K562 (cell line): ENCODE measurements around the gene ACHE. TPM values are rescaled to one million over a fixed set of nuclear protein-coding genes. Genes with fewer than 3 reads are reported as not detected.

Source experiments
- ARID2 ChIP-seq: fragments of 450-650 bp; IDR thresholded peaks from 2 replicates; pipeline ENCODE4 v1.6.1; 2017; ENCODE audit warnings: antibody characterized with exemption, mild to moderate bottlenecking
- BMI1 ChIP-seq: fragments of 150-350 bp; IDR thresholded peaks from 2 replicates; pipeline ENCODE4 v1.6.1; 2014; ENCODE audit warnings: low read length
- KLF10 ChIP-seq: fragments of 250-450 bp; sonication (Bioruptor Pico); IDR thresholded peaks from 2 replicates; pipeline ENCODE4 v1.6.1; 2021; ENCODE audit warnings: matching md5 sums
- KLF16 ChIP-seq: IDR thresholded peaks from 2 replicates; pipeline ENCODE4 v1.6.1; 2016; ENCODE audit warnings: antibody characterized with exemption
- NFE2 ChIP-seq: IDR thresholded peaks from 2 replicates; pipeline ENCODE4 v1.6.1; 2014; ENCODE audit warnings: antibody characterized with exemption, low read depth
- TSC22D4 ChIP-seq: fragments of 450-650 bp; IDR thresholded peaks from 2 replicates; pipeline ENCODE4 v1.6.1; 2016; ENCODE audit warnings: missing genetic modification characterization, missing biosample characterization, control low read depth
- polyA plus RNA-seq, 8 experiments: library from polyadenylated mRNA; depleted of rRNA in 4 of 8; stranded (reverse) in 5 of 8; unstranded in 3 of 8; fragments of >200 nt; fragmentation: Nextera tagmentation in 2 of 8; fragmentation: Illumina TruSeq in 1 of 8; extraction: Ambion mirVana in 2 of 8; extraction: Trizol in 1 of 8; gene quantifications; 2 replicates each; pipeline versions ENCODE4 v1.2.1 to v1.2.3, GENCODE V29; 2011 to 2014; ENCODE audit warnings: inconsistent platforms in 1 of 8, missing spikeins in 1 of 8
- total RNA-seq, 7 experiments: library from RNA; depleted of rRNA in 6 of 7; stranded (reverse); fragments of >200 nt in 6 of 7; fragmentation: Illumina TruSeq in 2 of 7; extraction: Trizol in 2 of 7; gene quantifications; 2 replicates each; pipeline versions ENCODE4 v1.2.1 to v1.2.3, GENCODE V29; 2011 to 2021; ENCODE audit warnings: low replicate concordance in 1 of 7
- TF ChIP-seq, protein P1 (sequence below), 2 experiments: fragments of 200-800 bp in 1 of 2; sonication (Bioruptor generic) in 1 of 2; sonication (generic) in 1 of 2; formaldehyde crosslinking in 1 of 2; IDR thresholded peaks in 1 of 2; conservative IDR thresholded peaks in 1 of 2; 2 replicates each; pipeline versions ENCODE4 v1.5.0 to v1.6.1; 2016 to 2020; ENCODE audit warnings: missing compliant biosample characterization in 1 of 2, missing genetic modification characterization in 1 of 2, missing genetic modification reagents in 1 of 2
- TF ChIP-seq, protein P2 (sequence below): IDR thresholded peaks from 2 replicates; pipeline ENCODE4 v1.6.1; 2011; ENCODE audit not compliant: insufficient read length; ENCODE audit errors: extremely low read depth
- TF ChIP-seq, protein P3 (sequence below): fragments of 250-450 bp; sonication (Bioruptor Pico); IDR thresholded peaks from 2 replicates; pipeline ENCODE4 v1.8.0; 2022; ENCODE audit warnings: moderate library complexity, mild to moderate bottlenecking, inconsistent platforms

ACHE gene
- total and polyA plus RNA-seq, 9 of the 15 experiments (the other 6 are each of a cell fraction or from before 2014, with no cell fraction given) = 0.04 to 8.8 (median 1.9) TPM

DNA sequence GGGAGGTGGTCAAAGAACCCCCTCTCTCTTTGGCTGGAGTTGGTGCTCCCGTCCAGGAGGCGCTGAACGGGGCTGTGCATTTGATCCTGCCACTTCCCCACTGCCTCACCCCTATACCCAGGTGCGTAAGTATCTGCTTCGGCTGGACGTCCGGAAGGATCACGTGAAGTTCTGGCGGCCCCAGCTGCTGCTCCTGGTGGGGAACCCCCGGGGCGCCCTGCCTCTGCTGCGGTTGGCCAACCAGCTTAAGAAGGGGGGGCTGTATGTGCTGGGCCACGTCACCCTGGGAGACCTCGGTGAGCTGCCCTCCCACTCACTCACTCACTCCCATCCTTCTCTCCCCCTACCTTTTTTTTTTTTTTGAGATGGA, 34.1 kb downstream of the ACHE start (continued):
- TF ChIP-seq, protein P1, sequence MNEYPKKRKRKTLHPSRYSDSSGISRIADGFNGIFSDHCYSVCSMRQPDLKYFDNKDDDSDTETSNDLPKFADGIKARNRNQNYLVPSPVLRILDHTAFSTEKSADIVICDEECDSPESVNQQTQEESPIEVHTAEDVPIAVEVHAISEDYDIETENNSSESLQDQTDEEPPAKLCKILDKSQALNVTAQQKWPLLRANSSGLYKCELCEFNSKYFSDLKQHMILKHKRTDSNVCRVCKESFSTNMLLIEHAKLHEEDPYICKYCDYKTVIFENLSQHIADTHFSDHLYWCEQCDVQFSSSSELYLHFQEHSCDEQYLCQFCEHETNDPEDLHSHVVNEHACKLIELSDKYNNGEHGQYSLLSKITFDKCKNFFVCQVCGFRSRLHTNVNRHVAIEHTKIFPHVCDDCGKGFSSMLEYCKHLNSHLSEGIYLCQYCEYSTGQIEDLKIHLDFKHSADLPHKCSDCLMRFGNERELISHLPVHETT (CRISPR knock-in tag; conservative IDR thresholded peaks at IDR 0.05 in 1 of 2, IDR thresholded peaks at IDR 0.05 in 1 of 2) = no peak
- TF ChIP-seq NFE2 = no peak
- no peak for TF ChIP-seq KLF16
- TF ChIP-seq BMI1 = no peak
- TF ChIP-seq, protein P2, sequence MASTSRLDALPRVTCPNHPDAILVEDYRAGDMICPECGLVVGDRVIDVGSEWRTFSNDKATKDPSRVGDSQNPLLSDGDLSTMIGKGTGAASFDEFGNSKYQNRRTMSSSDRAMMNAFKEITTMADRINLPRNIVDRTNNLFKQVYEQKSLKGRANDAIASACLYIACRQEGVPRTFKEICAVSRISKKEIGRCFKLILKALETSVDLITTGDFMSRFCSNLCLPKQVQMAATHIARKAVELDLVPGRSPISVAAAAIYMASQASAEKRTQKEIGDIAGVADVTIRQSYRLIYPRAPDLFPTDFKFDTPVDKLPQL = no peak
- TF ChIP-seq ARID2 = no peak
- TF ChIP-seq KLF10 (CRISPR knock-in tag) = no peak
- TF ChIP-seq TSC22D4 (tag) = no peak
- TF ChIP-seq, protein P3, sequence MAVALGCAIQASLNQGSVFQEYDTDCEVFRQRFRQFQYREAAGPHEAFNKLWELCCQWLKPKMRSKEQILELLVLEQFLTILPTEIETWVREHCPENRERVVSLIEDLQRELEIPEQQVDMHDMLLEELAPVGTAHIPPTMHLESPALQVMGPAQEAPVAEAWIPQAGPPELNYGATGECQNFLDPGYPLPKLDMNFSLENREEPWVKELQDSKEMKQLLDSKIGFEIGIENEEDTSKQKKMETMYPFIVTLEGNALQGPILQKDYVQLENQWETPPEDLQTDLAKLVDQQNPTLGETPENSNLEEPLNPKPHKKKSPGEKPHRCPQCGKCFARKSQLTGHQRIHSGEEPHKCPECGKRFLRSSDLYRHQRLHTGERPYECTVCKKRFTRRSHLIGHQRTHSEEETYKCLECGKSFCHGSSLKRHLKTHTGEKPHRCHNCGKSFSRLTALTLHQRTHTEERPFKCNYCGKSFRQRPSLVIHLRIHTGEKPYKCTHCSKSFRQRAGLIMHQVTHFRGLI (CRISPR knock-in tag) = no peak
- TF ChIP-seq, all 486 proteins: peak for 0
